Stimulated activated CD8-positive, alpha-beta memory T cell treated with anti-CD3 and anti-CD28 coated beads, Interleukin-7, amount 100 ng/mL, for 48 hours (primary cell): ENCODE results near the gene SLC25A29.
A peak's percentile ranks its signal among the peaks of the same experiment; 100 is the strongest.
"Not testable (repeated sequence)": the region's sequence is repeated elsewhere in the genome, so short reads cannot be mapped to it uniquely, and the experiment has no call there.

Experiments
- DNase-seq, 2 donors: peaks; one replicate each; pipeline ENCODE4 v3.0.0-alpha.2; 2020; ENCODE audit warnings: low read depth in 1 of 2; ENCODE audit errors: extremely low read depth in 1 of 2

The SLC25A29 gene

DNA sequence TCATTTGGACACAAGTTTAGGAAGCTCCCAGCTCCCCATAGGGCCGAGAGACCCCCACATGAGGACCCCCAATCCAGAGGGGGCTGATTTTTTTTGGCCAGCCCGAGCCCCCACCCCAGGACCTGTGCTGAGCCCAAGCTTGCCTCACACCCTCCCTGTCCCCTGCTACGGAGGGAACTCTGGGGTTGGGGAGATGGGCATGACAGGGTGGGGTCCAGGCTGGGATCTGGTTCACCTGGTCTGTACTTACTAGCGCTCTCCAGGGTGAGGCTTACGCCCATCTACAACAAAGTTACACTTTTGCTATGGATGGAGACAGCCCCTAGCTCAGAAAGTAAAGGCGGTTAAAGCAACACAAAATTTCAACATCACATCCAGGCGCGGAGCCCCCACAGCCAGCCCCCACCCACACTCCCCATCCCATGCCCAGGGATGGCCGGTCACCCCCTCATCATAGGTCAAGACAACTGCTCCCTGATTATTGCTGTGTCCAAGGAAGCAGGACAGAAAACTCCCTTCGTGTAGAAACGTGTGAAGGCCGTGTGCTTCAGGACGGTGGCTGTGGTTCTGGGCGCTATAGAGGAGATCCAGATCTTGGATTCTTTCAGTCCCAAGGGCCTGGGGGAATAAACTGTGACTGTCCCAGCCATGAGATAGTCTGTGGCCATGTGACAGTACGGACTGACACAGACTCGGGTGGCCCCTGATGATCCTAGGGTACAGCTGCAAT lies 10.7 kb downstream of the SLC25A29 start:
- no peak for DNase-seq

DNA sequence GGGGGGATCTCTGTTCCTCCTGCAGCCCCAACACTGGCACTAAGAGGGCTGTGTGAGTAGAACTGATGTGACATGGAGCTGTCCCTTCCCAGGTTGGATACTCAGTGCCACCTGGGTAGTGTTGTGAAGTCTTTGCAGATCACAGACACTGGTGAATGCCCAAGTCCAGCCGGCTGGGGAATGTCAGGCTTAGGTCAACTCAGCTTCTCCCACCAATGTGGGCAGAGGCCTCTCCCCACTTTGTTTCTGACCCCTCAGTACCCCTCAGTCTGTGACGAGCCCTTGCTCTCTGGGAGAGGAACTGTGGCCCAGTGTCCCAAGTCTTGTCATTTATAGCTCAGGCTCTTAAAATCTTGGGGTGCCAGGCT lies 11.3 kb downstream of the SLC25A29 start:
- DNase-seq, result no peak

DNA sequence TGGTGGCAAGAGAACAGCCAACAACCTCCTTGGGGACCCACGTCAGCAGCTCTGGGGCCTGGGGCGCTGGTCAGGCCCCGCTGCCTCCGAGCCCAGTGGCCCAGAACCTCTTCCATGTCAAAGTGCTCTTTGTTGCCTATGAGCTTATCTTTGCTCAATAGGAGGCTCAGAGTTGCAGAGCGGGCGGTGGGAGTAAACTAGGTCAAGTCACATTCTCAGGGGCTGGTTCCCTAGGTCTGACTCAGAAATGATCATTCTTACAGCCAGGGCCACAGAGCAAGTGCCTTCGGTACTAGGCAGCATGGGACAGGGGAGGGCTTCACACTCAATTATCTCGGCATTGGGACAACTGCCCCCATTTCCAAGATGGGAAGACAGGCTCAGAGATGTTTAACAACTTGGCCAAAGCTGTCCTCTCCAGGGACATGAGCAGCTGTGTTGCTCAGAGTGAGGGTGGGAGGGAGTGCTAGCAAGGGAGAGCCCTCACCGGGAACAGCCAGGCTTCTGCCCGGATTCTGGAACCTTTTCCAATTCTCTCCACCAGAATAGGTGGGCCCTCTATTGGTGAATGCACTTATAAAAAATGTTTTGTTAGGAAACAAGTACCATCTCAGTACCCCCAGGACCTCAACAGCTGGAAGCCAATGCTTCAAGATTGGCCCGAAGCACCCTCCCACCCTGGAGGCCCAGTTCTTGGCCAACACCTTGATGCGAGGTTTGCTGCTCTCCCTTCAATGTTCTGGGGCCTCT lies 11.9 kb downstream of the SLC25A29 start:
- DNase-seq, result no peak

DNA sequence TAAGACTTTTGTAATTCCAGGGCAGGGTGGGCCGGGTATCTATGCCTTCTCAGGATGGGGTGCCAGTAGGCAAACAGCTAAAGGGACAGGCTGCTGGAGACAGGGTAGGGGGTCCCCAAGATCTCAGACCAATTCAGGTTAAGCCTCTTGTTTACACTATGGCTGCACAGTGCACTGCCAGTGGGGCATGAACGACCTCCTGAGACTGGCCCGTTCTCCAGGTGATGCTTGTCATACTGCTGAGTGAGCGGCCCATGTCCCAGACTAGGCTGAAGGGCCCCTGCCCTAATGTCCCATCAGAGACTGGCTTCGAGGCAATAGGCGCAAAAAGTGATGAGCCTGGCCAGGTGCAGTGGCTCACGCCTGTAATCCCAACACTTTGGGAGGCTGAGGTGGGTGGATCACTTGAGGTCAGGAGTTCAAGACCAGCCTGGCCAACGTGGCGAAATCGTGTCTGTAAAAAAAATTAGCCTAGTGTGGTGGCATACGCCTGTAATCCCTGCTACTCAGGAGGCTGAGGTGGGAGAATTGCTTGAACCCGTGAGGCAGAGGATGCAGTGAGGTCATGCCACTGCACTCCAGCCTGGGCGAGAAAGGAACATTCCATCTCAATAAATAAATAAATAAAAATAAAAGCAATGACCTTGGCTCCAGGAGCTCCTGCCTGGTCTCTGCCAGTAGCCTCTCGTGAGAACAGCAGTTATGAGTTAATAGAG lies 12.6 kb downstream of the SLC25A29 start:
- no peak for DNase-seq

DNA sequence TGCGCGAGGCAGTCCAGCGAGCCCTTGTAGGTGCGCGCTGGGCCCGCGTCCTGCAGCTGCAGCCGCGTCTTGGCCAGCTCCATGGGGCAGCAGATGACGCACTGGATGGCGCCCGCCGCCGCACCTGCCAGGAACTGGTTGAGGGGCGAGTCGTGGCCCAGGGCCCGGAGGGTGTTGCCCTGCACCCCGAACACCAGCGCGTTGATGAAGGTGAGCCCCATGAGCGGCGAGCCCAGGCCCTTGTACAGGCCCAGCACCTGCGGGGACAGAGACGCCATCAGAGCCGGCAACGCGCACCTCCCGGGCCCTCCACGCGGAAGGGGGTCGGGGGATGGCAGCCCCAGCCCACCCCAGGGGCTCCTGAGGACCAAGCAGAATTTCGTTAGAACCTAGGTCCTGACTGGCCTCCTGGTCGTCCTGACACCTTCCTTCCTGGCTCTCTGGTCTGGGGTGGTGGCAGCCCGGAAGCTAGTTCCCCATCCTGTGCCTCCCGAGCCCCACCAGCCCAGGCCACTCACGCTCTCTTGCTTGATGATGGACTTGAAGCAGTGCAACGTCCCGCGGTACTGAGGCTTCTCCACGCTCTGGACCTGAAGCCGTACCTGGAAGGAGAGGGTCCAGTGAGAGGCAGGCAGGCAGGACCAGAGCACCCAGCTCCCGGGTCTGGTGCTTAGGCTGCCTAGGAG lies 13.3 kb downstream of the SLC25A29 start:
- no peak for DNase-seq

DNA sequence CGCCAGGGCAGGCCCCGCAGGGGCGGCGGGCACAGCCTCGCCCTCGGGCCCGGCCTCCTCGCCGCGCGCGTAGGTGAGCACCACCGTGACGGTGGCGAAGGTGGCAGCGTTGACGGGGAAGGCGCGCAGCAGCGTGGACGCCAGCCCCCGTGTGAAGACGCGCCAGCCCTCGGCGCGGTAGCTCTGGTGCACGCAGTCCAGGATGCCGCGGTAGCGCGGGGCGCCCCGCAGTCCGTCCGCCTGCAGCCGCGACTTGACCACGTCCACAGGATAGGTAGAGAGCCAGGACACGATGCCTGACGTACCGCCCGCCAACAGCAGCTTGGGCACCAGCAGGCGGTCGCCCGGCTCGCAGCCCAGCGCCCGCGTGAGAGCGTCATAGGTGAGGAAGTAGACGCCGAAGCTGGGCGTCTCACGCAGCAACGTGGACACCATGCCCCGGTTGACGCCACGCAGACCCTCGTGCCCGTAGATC lies 13.9 kb downstream of the SLC25A29 start:
- no peak for DNase-seq

DNA sequence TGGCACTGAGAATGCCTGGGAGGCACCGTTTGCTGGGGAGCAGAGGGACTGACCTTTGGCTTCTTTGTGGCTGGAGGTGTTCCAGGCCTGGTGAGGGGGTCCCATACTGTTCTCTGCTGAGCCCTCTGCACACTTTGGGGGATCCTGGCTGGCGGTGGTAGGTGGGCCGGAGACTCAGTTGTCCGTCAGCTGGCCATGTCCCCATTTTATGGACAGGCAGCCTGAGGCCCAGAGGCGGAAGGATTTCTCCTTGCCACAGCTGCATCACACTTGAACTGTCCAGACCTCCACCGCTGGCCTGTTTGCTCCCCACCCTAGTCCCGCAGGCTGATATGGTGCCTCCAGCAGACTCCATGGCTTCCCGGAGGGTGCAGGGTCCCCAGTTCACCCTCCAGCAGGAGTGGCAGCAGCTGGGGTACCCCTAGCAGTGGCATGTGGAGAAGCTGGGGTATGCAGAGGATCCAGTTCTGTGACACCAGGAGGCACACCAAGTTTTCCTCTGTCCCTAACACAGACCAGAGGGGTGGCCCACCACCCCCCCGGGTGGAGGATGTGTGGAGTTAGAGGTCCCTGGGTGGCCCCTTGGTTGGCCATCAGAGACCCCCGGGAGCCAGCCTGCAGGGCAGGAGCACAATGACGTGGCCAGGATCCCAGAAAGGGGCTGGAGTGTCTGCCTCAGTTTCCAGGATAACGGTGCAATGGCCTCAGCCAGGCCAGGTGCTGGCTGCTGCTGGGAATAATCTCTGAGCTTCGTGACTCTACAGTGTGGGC lies 14.8 kb downstream of the SLC25A29 start:
- DNase-seq, result no peak

DNA sequence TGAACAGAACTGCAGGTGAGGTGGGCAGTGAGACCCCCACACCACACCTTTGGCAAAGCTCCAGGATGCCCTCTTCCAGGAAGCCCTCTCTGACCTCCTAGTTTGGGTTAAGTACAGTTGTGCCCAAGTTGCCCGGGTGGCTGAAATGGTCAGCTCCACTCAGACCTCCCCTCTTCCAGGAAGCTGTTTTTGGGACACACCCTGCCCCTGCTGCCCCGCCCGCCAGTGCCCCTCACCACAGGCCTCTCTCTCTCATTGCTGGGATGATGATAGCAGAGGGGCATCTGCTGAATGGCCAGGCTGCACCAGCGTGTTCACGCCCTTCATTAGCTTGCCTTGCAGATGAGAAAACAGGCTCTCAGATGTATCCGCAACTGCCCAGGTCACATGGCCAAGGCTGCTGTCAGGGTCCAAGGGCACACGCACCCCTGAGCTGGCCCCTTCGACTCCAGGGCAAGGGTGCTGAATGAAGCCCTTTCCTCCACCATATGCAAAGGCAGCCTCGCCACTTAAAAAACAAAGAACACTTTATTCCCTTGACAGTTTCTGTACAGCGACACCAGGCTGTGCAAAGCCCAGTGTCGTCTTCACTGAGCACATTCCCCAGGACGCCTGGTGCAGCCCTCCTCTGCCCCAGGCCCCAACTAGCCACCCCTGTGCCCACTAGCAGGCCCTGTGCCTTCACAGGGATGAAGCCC lies 15.5 kb downstream of the SLC25A29 start:
- DNase-seq, result no peak

DNA sequence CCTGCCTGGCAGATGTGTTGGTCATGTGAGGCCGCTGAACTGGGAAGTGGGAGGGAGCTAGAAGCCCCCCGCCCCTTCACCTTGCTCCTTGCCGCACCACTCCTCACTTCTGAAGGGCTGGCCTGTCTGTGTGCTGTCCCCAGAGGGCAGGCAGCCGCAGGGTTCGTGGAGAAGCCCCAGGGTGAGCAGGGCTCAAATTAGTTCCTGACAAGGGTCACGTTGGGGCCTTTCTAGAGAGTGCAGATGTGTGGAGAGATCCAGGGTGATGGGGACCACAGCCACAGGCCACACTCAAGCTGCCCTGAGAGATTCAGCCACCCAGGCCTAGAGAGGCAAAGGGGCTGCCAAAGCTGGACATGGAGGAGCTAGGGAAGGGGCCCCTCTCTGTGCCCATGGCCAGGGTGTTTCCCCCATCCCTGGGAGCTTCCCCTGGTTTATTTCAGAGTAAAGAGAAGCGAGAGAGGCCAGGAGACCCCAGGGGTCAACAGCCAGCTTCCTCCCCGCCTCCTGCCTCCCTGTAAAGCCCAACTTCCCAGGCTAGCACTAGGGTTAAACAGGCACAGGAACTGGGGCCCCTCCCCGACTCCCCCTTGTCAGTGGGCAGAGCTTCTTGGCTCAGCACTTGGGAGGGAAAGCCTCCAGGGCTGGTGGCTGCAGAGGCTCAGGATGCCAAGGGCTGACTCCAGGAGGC lies 16.2 kb downstream of the SLC25A29 start:
- no peak for DNase-seq

DNA sequence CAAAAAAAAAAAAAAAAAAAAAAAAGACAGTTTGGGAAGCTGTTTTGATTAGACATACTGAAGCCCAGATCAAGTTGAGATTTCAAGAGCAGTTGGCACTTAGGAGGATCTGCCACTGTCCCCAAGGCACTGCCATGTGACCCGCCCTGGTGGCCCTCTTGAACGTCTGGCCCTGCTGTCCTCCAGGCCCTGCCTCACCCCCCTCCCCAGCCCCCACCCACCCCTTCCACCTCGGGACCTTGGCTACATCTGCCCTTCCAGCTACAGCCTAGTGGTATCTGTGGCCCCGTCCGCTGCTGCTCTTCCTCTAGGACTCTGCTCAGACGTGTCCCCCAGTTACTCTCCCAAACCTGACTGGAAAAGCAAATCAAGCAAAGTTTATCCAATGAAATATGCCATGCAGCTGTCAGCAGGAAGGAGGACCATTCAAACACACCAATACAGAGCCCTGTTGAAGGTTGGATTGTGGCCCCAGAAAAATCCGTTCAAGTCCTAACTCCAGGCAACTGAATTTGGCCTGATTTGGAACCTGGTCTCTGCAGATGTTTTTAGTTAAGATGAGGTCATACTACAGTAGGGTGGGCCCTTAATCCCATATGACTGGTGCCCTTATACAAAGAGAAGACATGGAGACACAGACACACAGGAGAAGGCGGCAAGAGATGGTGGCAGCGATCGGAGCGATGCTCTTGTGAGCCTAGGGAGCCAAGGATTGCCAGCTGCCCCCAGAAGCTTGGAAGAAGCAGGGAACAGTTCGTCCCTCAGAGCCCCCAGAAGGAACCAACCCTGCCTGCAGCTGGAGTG lies 17.7 kb downstream of the SLC25A29 start:
- DNase-seq, result no peak

DNA sequence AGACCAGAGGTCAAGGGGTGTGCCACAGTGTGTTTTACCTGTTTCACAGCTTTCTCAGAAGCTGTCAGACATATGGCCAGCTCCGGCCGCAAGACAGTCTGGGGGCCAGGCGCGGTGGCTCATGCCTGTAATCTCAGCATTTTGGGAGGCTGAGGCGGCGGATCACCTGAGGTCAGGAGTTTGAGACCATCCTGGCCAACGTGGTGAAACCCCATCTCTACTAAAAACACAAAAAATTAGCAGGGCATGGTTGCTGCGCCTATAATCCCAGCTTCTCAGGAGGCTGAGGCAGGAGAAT lies 18.3 kb downstream of the SLC25A29 start:
- not testable (repeated sequence) for DNase-seq

DNA sequence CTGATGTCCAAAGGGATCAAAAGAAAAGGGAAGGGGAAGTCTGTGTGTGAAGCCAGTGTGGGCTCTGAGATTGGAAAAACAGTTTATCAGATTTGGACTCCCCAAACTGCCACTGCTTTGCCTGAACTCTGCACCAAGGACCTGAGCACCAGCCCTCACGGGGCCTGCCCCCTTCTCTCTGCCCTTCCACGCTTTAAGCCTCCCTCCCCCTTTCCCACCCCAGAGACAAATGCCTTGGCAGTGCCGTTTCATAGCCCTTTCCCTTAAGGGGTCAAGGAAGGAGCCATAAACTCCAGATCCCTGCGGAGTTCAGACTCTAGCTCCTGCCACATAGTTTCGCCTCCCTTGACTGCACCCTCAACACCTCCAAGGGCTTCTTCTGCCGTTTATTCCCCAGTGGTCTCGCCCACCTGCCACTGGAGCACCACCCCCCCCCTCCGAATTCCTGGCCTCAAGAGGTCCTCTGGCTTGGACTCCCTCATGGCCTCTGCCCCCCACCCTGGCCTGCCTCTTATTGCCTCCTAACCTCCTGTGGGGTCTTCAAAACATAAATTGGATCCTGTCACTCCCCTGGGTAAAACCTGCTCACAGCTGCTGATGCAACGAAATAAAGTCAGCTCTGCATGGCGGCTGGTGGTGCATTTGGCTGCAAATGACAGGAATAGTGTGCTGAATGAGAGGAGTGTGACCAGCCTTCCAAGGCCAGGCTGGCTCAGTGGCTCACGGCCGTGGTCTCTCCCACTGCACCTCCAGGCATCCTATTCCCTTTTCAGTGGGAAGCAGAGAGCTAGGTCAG lies 18.8 kb downstream of the SLC25A29 start:
- no peak for DNase-seq

DNA sequence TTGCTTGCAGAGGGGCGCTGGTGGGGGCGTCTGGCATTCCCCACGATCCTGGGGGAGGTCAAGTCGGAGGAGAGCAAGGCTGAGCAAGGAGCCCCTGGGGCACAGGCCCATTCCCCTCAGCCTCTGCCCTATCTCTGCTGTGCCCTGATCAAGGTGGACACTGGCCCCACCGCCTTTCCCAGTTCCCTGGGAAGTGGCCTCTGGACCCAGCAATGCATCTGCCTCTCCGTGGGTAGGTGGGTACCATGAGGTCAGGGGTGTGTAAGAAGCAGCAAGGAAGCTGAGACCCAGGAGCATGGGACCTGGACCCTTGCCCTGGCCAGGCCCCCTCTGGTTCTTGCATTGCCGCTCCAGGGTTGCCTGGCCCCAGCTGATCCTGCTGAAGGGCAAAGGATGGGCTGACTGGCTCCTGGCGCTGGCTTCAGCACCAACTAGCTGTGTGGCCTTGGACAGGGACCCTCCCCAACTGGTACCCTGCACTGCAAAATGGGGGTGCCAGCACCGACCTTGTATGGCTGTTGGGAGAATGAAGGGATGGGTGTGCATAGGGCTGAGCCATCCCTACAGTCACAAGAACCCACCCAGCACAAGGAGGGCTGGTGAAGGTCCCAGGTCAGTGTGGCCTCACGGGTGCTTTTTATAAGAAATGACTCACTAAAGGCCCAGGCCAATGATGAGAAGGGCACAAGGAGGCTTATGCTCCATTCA lies 19.6 kb downstream of the SLC25A29 start:
- DNase-seq, result no peak

DNA sequence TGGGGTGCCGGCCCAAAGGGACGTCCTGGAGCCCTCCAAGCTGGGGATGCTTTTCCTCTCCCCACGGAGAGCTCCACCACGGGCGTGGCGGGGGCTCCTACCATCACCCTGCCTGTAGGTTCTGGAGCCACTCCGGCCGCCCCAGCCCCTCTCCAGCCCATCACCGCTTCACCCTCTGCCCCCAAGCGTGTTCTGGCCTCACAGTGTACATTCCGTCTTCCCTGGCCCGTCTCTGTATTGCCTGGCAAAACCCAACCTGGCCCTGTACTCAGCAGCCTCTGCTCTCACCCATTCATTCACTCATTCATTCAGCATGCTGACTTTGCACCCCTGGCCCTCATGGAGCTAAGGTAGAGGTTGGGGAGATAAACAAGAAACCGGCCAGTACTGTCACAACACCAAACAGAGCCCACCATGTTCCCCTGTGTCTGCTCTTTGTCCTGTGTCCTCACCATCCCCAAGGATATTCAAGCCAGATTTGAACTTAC lies 20.3 kb downstream of the SLC25A29 start:
- DNase-seq, result no peak

DNA sequence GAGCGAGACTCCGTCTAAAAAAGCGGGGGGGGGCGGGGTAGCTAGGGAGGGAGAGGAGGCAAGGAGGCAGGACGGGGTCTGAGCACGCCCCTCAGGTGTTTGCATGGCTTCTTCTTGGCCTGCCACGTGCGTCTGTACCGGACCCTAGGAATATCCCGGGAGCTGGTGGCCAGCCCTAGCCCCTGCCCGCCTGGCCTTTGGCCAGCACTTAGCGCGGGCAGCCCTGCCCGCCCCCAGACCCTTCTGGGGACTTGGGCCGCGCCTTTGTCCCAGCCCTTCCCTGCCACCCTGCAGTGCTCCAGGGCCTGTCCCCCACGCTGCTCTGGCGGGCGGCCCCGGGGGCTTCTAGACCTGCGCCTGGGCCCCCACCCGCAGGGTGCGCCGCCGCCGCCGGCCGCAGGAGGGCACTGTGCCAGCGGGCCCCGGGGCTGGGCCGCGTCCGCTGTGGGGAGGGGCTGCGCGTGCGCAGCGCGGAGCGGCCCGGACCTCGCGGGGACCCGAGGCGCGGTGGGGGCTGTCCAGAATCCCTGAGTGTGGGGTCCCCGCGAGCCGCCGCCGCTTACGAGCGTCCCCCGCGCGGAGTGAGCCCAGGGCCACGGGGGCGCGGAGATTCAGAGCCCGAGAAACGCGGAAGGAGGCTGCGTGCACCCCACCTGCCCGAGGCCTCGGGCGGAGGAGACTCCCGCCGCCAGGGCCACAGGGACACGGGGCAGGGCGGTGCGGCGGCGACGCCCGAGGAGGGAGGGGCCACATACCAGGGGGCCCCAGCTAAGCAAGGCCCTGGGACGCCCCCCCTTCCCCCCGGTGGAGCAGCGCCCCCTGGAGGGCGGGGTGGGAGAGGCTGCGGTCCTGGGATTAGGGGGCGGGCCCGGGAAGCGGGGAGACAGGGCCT lies 21.0 kb downstream of the SLC25A29 start:
- peak; percentile 54 to 69 for DNase-seq
